DOHH2 (cell line): ENCODE results near the gene CLDN10.

Experiments used
- H3F3A ChIP-seq: fragments of 200-600 bp; sonication (generic), shearing (Covaris generic); 2 replicates; pipeline ENCODE4 v1.6.0; 2016; ENCODE audit warnings: antibody characterized with exemption, mild to moderate bottlenecking; ENCODE audit not compliant: control insufficient read depth, insufficient read depth
- H3K27ac ChIP-seq: fragments of 200-600 bp; sonication (generic); 2 replicates; pipeline ENCODE4 v1.5.1; 2014; ENCODE audit warnings: low read depth, mild to moderate bottlenecking, low read length, moderate library complexity
- H3K27me3 ChIP-seq: fragments of 200-600 bp; sonication (generic); 2 replicates; pipeline ENCODE4 v1.6.1; 2014; ENCODE audit warnings: mild to moderate bottlenecking, low read length, mixed read lengths; ENCODE audit not compliant: control insufficient read depth
- H3K36me3 ChIP-seq: fragments of 200-600 bp; sonication (generic); 2 replicates; pipeline ENCODE4 v1.6.1; 2014; ENCODE audit warnings: mild to moderate bottlenecking, low read length, moderate library complexity, mixed read lengths; ENCODE audit not compliant: control insufficient read depth
- H3K4me1 ChIP-seq: fragments of 200-600 bp; sonication (generic); 2 replicates; pipeline ENCODE4 v1.6.1; 2014; ENCODE audit warnings: mild to moderate bottlenecking, low read length, mixed read lengths; ENCODE audit not compliant: control insufficient read depth
- H3K4me2 ChIP-seq: fragments of 200-600 bp; sonication (generic); 2 replicates; pipeline ENCODE4 v1.6.0; 2014; ENCODE audit warnings: mild to moderate bottlenecking, low read length, moderate library complexity
- H3K4me3 ChIP-seq: fragments of 200-600 bp; sonication (generic); 2 replicates; pipeline ENCODE4 v1.5.1; 2014; ENCODE audit warnings: mild to moderate bottlenecking, low read length, mixed read lengths
- H3K79me2 ChIP-seq: fragments of 200-600 bp; sonication (generic); 2 replicates; pipeline ENCODE4 v1.6.1; 2014; ENCODE audit warnings: mild to moderate bottlenecking, low read length, mixed read lengths; ENCODE audit not compliant: control insufficient read depth
- H3K9me2 ChIP-seq: fragments of 200-600 bp; sonication (generic); replicated peaks from 2 replicates; pipeline ENCODE4 v1.6.1; 2014; ENCODE audit warnings: mild to moderate bottlenecking, low read length, mixed read lengths; ENCODE audit not compliant: control insufficient read depth
- H3K9me3 ChIP-seq: fragments of 200-600 bp; sonication (generic); 2 replicates; pipeline ENCODE4 v1.6.1; 2014; ENCODE audit warnings: antibody characterized with exemption, low read length, mixed read lengths; ENCODE audit not compliant: control insufficient read depth, insufficient read depth
- H4K20me1 ChIP-seq: fragments of 200-600 bp; sonication (generic); 2 replicates; pipeline ENCODE4 v1.6.0; 2014; ENCODE audit warnings: low read depth, mild to moderate bottlenecking, antibody characterized with exemption, low read length, moderate library complexity; ENCODE audit not compliant: control insufficient read depth, insufficient read depth
- CTCF ChIP-seq: fragments of 200-600 bp; sonication (generic); IDR thresholded peaks from one replicate; pipeline ENCODE4 v1.5.1; 2014; ENCODE audit warnings: antibody characterized with exemption, mild to moderate bottlenecking, low read depth, low read length; ENCODE audit not compliant: poor library complexity, severe bottlenecking
- EZH2phosphoT487 ChIP-seq: fragments of 200-600 bp; sonication (generic); IDR thresholded peaks from 2 replicates; pipeline ENCODE4 v1.6.1; 2017; ENCODE audit warnings: borderline replicate concordance, mild to moderate bottlenecking, antibody characterized with exemption, low read length, moderate library complexity, mixed read lengths

CLDN10 gene

GRCh38 chr13:95546919-95547318 lies 5.6 kb upstream of the CLDN10 start:
- Histone ChIP-seq H3K36me3 (no peaks in the 10 kb centered on the region), H3K79me2 (no peaks in the 10 kb centered on the region), H3K4me3 (no peak overlapping the region), H3K9me3 (no peaks in the 10 kb centered on the region), H3K27ac (no peak overlapping the region), H3K9me2 (no peaks in the 10 kb centered on the region), H3K4me1 (no peaks in the 10 kb centered on the region), H3F3A (no peaks in the 10 kb centered on the region), H3K27me3 (no peaks in the 10 kb centered on the region; the same call in 1 of the 2 replicates), H3K4me2 (no peak overlapping the region), H4K20me1 (no peaks in the 10 kb centered on the region)
- no peak for TF ChIP-seq CTCF
- TF ChIP-seq EZH2phosphoT487 = no peak

- H3K79me2 ChIP-seq = no peaks in the 10 kb centered on the region
- TF ChIP-seq EZH2phosphoT487 = no peak
- no peak for TF ChIP-seq CTCF
- H3K9me3 ChIP-seq = no peaks in the 10 kb centered on the region
- no peak overlapping the region for H3K27ac ChIP-seq
- H3K4me1 ChIP-seq = no peaks in the 10 kb centered on the region
- no peaks in the 10 kb centered on the region for H3F3A ChIP-seq
- H3K27me3 ChIP-seq = no peaks in the 10 kb centered on the region; the same call in 1 of the 2 replicates
- no peak overlapping the region for H3K4me2 ChIP-seq
- no peaks in the 10 kb centered on the region for H3K36me3 ChIP-seq
- no peaks in the 10 kb centered on the region for H3K9me2 ChIP-seq
- H3K4me3 ChIP-seq = no peak overlapping the region
- no peaks in the 10 kb centered on the region for H4K20me1 ChIP-seq
Observed at GRCh38 chr13:95547531-95548167, 4.9 kb upstream of the CLDN10 start.

DNA sequence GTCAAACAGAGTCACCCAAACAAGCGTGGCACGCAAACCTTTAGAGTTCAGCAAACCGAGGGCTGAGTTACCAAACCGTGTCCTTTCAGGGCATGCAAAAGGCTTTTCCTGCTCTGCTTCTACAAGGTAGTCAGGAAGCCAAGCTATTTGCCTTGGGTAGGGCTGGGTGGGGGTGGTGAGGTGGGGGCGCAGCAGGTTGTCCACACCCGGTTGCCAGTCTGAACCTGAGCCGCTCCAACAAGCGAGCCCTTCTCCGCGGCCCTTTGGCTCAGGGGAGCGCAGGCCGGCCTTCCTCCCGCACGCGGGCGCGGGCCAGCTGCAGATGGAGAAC lies 347 bp upstream of the CLDN10 start:
- Histone ChIP-seq H3F3A (no peaks in the 10 kb centered on the region), H4K20me1 (no peaks in the 10 kb centered on the region), H3K27ac (no peak overlapping the region), H3K4me2 (no peak overlapping the region), H3K9me3 (no peaks in the 10 kb centered on the region), H3K4me1 (no peaks in the 10 kb centered on the region), H3K36me3 (no peaks in the 10 kb centered on the region), H3K27me3 (peaks cover 3% of the 10 kb centered on the region; the same call in 1 of the 2 replicates), H3K9me2 (no peaks in the 10 kb centered on the region), H3K79me2 (no peaks in the 10 kb centered on the region), H3K4me3 (no peak overlapping the region)
- TF ChIP-seq EZH2phosphoT487 (no peak), CTCF (no peak)
